GM23248 (cell line): ENCODE measurements around the gene ANKRD17.
"Not testable (repeated sequence)": the region's sequence is repeated elsewhere in the genome, so short reads cannot be mapped to it uniquely, and the experiment has no call there.

Experiments
- EZH2 ChIP-seq: fragments of 200-600 bp; sonication (generic); IDR thresholded peaks from 2 replicates; pipeline ENCODE4 v1.6.1; 2018; ENCODE audit warnings: antibody characterized with exemption, mild to moderate bottlenecking; ENCODE audit not compliant: insufficient read depth, poor library complexity, severe bottlenecking
- EZH2phosphoT487 ChIP-seq: fragments of 200-600 bp; sonication (generic); IDR thresholded peaks from 2 replicates; pipeline ENCODE4 v1.6.1; 2018; ENCODE audit warnings: antibody characterized with exemption, moderate library complexity, mild to moderate bottlenecking, low read depth; ENCODE audit not compliant: insufficient read depth

DNA sequence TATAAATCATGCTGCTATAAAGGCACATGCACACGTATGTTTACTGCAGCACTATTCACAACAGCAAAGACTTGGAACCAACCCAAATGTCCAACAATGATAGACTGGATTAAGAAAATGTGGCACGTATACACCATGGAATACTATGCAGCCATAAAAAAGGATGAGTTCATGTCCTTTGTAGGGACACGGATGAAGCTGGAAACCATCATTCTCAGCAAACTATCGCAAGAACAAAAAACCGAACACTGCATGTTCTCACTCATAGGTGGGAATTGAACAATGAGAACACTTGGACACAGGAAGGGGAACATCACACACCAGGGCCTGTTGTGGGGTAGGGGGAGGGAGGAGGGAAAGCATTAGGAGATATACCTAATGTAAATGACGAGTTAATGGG lies 29.8 kb downstream of the ANKRD17 start:
- not testable (repeated sequence) for TF ChIP-seq EZH2, EZH2phosphoT487
